ENCODE measurements around the gene SLC4A11. TPM values are rescaled to one million over a fixed set of nuclear protein-coding genes. Genes with fewer than 3 reads are reported as not detected.
"Not testable (repeated sequence)": the region's sequence is repeated elsewhere in the genome, so short reads cannot be mapped to it uniquely, and the experiment has no call there.

SLC4A11 gene
- total RNA-seq, 2 experiments from 2014 or later, result 3.9 to 4.0 TPM

GRCh38 chr20:3190681-3191111 lies 48.3 kb downstream of the SLC4A11 start:
- POLR2A ChIA-PET, result interaction anchor here (0.7 to 1.3 kb wide), 2 partner anchors 12 to 621 kb away, joined by 3 to 4 read pairs; no protein-coding TSS in a partner anchor
- CTCF ChIA-PET, result interaction anchor here (0.6 kb wide), 1 partner anchor 28 kb away, joined by 3 read pairs; no protein-coding TSS in a partner anchor

- ChIA-PET POLR2A (interaction anchor here (1.3 kb wide), 1 partner anchor 13 kb away, joined by 4 read pairs; no protein-coding TSS in a partner anchor), CTCF (no interaction called here)
Measured at GRCh38 chr20:3189561-3190131, 49.3 kb downstream of the SLC4A11 start.

GRCh38 chr20:3188823-3189413 lies 50.1 kb downstream of the SLC4A11 start:
- ChIA-PET CTCF (no interaction called here), POLR2A (no interaction called here)

GRCh38 chr20:3187861-3188260 lies 51.1 kb downstream of the SLC4A11 start:
- POLR2A ChIA-PET, CTCF ChIA-PET: not testable (repeated sequence)

- POLR2A ChIA-PET, result no interaction called here
Measured at GRCh38 chr20:3183896-3184612, 54.9 kb downstream of the SLC4A11 start.

GRCh38 chr20:3182429-3182828 lies 56.6 kb downstream of the SLC4A11 start:
- CTCF ChIA-PET, POLR2A ChIA-PET: not testable (repeated sequence)

More at GRCh38 chr20:3183896-3184612, 54.9 kb downstream of the SLC4A11 start:
- CTCF ChIA-PET, result interaction anchor here (0.6 kb wide), 1 partner anchor 27 kb away, joined by 3 read pairs; no protein-coding TSS in a partner anchor

GRCh38 chr20:3181270-3181669 lies 57.7 kb downstream of the SLC4A11 start:
- ChIA-PET CTCF (no interaction called here), POLR2A (no interaction called here)

GRCh38 chr20:3180319-3180718 lies 58.7 kb downstream of the SLC4A11 start:
- ChIA-PET CTCF (no interaction called here), POLR2A (no interaction called here)

- ChIA-PET CTCF (no interaction called here), POLR2A (no interaction called here)
Measured at GRCh38 chr20:3177746-3178485, 61.1 kb downstream of the SLC4A11 start.

Other genes with a start within 250 kb of the SLC4A11 start
- gene GNRH2, start 195.6 kb downstream of the SLC4A11 start, total RNA-seq, result under 1 TPM; 0.75 to 0.99 TPM
- gene MRPS26, start 193.1 kb downstream of the SLC4A11 start, total RNA-seq, result 10 to 100 TPM; 90.2 to 90.7 TPM
- under 1 TPM in 1 of 2 experiments, not detected in 1; 0.46 TPM for gene OXT, start 167.6 kb downstream of the SLC4A11 start, total RNA-seq
- not detected for gene AVP, start 154.5 kb downstream of the SLC4A11 start, total RNA-seq
- gene FASTKD5, start 79.3 kb downstream of the SLC4A11 start, total RNA-seq, result 10 to 100 TPM; 25.4 to 27.4 TPM
- 1 to 10 TPM; 4.8 TPM for gene UBOX5, start 79.3 kb downstream of the SLC4A11 start, total RNA-seq
- under 1 TPM; 0.89 to 0.96 TPM for gene LZTS3, start 65.6 kb downstream of the SLC4A11 start, total RNA-seq
- 10 to 100 TPM; 78.6 to 79.1 TPM for gene DDRGK1, start 34.5 kb downstream of the SLC4A11 start, total RNA-seq
- 10 to 100 TPM; 86.8 to 94.7 TPM for gene ITPA, start 29.7 kb downstream of the SLC4A11 start, total RNA-seq
- 1 to 10 TPM; 2.2 to 2.3 TPM for gene DNAAF9, start 168.5 kb upstream of the SLC4A11 start, total RNA-seq
- 10 to 100 TPM; 10.9 to 11.6 TPM for gene ATRN, start 231.8 kb upstream of the SLC4A11 start, total RNA-seq